GM12878 (cell line): ENCODE results near the gene CSK. TPM values are rescaled to one million over a fixed set of nuclear protein-coding genes. Genes with fewer than 3 reads are reported as not detected.

Experiments
- CEBPB ChIP-seq, 2 experiments: fragments of 150-350 bp in 1 of 2; IDR thresholded peaks; 2 replicates each; pipeline ENCODE4 v1.6.1; 2012 to 2014; ENCODE audit warnings: low read depth in 2 of 2, low read length in 2 of 2, borderline replicate concordance in 1 of 2, inconsistent platforms in 1 of 2
- E4F1 ChIP-seq: fragments of 450-650 bp; IDR thresholded peaks from 2 replicates; pipeline ENCODE4 v1.6.1; 2018; ENCODE audit warnings: borderline replicate concordance, mild to moderate bottlenecking; ENCODE audit not compliant: partially characterized antibody
- FOXK2 ChIP-seq: fragments of 450-650 bp; IDR thresholded peaks from 2 replicates; pipeline ENCODE4 v1.6.1; 2017; ENCODE audit warnings: mild to moderate bottlenecking, moderate library complexity
- GATAD2B ChIP-seq: fragments of 450-650 bp; conservative IDR thresholded peaks from 2 replicates; pipeline ENCODE4 v1.6.1; 2017; ENCODE audit warnings: low read depth, mild to moderate bottlenecking, moderate library complexity
- KDM1A ChIP-seq: fragments of 200-600 bp; sonication (generic); IDR thresholded peaks from 2 replicates; pipeline ENCODE4 v1.6.1; 2016; ENCODE audit warnings: borderline replicate concordance
- KLF5 ChIP-seq: fragments of 450-650 bp; IDR thresholded peaks from 2 replicates; pipeline ENCODE4 v1.6.1; 2014; ENCODE audit warnings: mild to moderate bottlenecking; ENCODE audit not compliant: partially characterized antibody
- NFIC ChIP-seq: IDR thresholded peaks from 2 replicates; pipeline ENCODE4 v1.6.1; 2012; ENCODE audit warnings: low read depth, mild to moderate bottlenecking, inconsistent platforms, low read length, moderate library complexity
- NFYB ChIP-seq: IDR thresholded peaks from 2 replicates; pipeline ENCODE4 v1.6.1; 2011; ENCODE audit warnings: low read depth, mild to moderate bottlenecking, low read length, improper control_type of control experiment, moderate library complexity; ENCODE audit not compliant: insufficient read depth
- NRF1 ChIP-seq: conservative IDR thresholded peaks from 2 replicates; pipeline ENCODE4 v1.6.1; 2011; ENCODE audit warnings: mild to moderate bottlenecking, low read depth, low read length, improper control_type of control experiment
- PML ChIP-seq: IDR thresholded peaks from 2 replicates; pipeline ENCODE4 v1.6.1; 2012; ENCODE audit warnings: low read length, inconsistent platforms
- POLR2A ChIP-seq: IDR thresholded peaks from 2 replicates; pipeline ENCODE4 v1.6.1; 2011; ENCODE audit warnings: low read depth, mild to moderate bottlenecking, low read length
- RAD21 ChIP-seq: IDR thresholded peaks from 2 replicates; pipeline ENCODE4 v1.6.1; 2011; ENCODE audit warnings: mild to moderate bottlenecking, low read depth, low read length, moderate library complexity; ENCODE audit not compliant: insufficient read depth
- SPI1 ChIP-seq: IDR thresholded peaks from 2 replicates; pipeline ENCODE4 v1.6.1; 2011; ENCODE audit warnings: low read depth, mild to moderate bottlenecking, low read length, moderate library complexity, borderline replicate concordance; ENCODE audit not compliant: insufficient read depth
- STAT1 ChIP-seq: fragments of 450-650 bp; conservative IDR thresholded peaks from 2 replicates; pipeline ENCODE4 v1.6.1; 2014; ENCODE audit warnings: antibody characterized with exemption, mild to moderate bottlenecking
- ZNF622 ChIP-seq: fragments of 450-650 bp; IDR thresholded peaks from 2 replicates; pipeline ENCODE4 v1.6.1; 2017; ENCODE audit warnings: mild to moderate bottlenecking, inconsistent platforms
- polyA plus RNA-seq, 11 experiments: library from polyadenylated mRNA; depleted of rRNA in 4 of 11; unstranded in 6 of 11; stranded (reverse) in 5 of 11; fragments of >200 nt; fragmentation: Nextera tagmentation in 4 of 11; fragmentation: Illumina TruSeq in 1 of 11; extraction: Ambion mirVana in 4 of 11; extraction: Trizol in 1 of 11; gene quantifications; 1 replicate in 1 of 11; 2 replicates in 10 of 11; pipeline versions ENCODE4 v1.2.1 to v1.2.3, GENCODE V29; 2011 to 2016; ENCODE audit warnings: inconsistent platforms in 2 of 11, missing spikeins in 2 of 11, low read depth in 1 of 11
- total RNA-seq, 4 experiments: library from RNA; depleted of rRNA in 3 of 4; stranded (reverse); fragments of >200 nt in 3 of 4; fragmentation: Illumina TruSeq in 1 of 4; extraction: Trizol in 1 of 4; gene quantifications; 2 replicates each; pipeline versions ENCODE4 v1.2.1 to v1.2.3, GENCODE V29; 2013 to 2021
- TF ChIP-seq, protein P1 (sequence below): fragments of 150-350 bp; IDR thresholded peaks from 2 replicates; pipeline ENCODE4 v1.6.1; 2014; ENCODE audit warnings: mild to moderate bottlenecking, low read depth, low read length
- TF ChIP-seq, protein P2 (sequence below): fragments of 450-650 bp; IDR thresholded peaks from 2 replicates; pipeline ENCODE4 v1.6.1; 2017; ENCODE audit warnings: mild to moderate bottlenecking, low read depth, inconsistent platforms; ENCODE audit not compliant: poor library complexity, severe bottlenecking
- TF ChIP-seq, protein P3 (sequence below): fragments of 150-350 bp; IDR thresholded peaks from 2 replicates; pipeline ENCODE4 v1.6.1; 2016; ENCODE audit warnings: low read depth, low read length
- TF ChIP-seq, protein P4 (sequence below): fragments of 450-650 bp; IDR thresholded peaks from 2 replicates; pipeline ENCODE4 v1.6.1; 2016; ENCODE audit warnings: mild to moderate bottlenecking

CSK gene
- total and polyA plus RNA-seq, 10 of the 15 experiments (the other 5 are each of a cell fraction or from before 2014, with no cell fraction given): 3.4 to 327 (median 75.8) TPM

DNA sequence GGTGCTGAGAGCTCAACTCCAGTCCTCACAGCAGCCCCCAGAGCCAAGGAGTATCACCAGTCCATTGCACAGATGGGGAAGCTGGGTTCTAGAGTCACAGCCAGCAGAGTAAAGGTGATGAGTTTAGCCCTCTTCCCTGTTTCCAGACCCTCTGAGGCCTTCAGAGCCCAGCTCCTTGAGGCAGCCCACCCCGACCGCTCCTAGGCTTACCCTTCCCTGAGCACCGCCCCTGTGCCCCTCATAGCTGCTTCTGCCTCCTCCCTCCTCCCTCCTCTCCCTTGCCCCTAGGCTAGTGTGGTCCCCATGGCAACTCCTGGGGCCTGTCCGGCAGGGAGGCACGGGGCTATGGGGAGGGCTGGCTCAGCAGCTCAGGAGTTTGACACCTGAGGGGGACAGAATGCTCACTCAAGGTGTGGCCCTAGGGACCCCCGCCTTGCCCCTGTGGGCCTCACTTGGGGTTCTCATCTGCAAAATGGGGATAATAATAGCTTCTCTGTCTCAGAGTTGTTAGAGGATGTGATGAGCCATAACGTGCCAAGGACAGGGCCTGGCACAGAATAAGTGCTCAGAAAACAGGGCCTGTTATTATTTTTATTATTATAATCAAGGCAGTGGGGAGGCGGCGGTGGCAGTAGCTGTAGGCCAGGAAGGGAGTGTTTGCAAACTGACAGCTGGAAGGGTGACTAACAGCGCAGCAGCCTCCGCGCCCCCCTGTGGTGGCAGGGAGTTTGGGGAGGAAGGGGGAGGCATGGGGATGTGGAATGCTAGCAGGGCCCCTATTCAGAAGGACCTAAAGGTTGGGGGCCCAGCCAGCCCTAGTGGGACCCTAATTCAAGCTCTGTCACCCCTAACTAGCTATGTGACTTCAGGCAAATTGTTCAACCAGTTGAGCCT, 11.5 kb downstream of the CSK start (continued):
- TF ChIP-seq E4F1 (no peak), GATAD2B (no peak), PML (no peak), STAT1 (no peak), SPI1 (no peak), CEBPB (IDR thresholded peaks at IDR 0.05; ENCODE audit: borderline replicate concordance in 1 of 2, low read depth in 2 of 2, low read length in 2 of 2) (no peak), KLF5 (no peak), KDM1A (no peak), NFYB (no peak), NFIC (no peak), POLR2A (peak; percentile 33), ZNF622 (no peak), NRF1 (no peak), RAD21 (peak; percentile 64), FOXK2 (no peak)
- TF ChIP-seq, protein P1, sequence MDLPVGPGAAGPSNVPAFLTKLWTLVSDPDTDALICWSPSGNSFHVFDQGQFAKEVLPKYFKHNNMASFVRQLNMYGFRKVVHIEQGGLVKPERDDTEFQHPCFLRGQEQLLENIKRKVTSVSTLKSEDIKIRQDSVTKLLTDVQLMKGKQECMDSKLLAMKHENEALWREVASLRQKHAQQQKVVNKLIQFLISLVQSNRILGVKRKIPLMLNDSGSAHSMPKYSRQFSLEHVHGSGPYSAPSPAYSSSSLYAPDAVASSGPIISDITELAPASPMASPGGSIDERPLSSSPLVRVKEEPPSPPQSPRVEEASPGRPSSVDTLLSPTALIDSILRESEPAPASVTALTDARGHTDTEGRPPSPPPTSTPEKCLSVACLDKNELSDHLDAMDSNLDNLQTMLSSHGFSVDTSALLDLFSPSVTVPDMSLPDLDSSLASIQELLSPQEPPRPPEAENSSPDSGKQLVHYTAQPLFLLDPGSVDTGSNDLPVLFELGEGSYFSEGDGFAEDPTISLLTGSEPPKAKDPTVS: no peak
- TF ChIP-seq, protein P2, sequence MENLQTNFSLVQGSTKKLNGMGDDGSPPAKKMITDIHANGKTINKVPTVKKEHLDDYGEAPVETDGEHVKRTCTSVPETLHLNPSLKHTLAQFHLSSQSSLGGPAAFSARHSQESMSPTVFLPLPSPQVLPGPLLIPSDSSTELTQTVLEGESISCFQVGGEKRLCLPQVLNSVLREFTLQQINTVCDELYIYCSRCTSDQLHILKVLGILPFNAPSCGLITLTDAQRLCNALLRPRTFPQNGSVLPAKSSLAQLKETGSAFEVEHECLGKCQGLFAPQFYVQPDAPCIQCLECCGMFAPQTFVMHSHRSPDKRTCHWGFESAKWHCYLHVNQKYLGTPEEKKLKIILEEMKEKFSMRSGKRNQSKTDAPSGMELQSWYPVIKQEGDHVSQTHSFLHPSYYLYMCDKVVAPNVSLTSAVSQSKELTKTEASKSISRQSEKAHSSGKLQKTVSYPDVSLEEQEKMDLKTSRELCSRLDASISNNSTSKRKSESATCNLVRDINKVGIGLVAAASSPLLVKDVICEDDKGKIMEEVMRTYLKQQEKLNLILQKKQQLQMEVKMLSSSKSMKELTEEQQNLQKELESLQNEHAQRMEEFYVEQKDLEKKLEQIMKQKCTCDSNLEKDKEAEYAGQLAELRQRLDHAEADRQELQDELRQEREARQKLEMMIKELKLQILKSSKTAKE: no peak
- TF ChIP-seq, protein P3, sequence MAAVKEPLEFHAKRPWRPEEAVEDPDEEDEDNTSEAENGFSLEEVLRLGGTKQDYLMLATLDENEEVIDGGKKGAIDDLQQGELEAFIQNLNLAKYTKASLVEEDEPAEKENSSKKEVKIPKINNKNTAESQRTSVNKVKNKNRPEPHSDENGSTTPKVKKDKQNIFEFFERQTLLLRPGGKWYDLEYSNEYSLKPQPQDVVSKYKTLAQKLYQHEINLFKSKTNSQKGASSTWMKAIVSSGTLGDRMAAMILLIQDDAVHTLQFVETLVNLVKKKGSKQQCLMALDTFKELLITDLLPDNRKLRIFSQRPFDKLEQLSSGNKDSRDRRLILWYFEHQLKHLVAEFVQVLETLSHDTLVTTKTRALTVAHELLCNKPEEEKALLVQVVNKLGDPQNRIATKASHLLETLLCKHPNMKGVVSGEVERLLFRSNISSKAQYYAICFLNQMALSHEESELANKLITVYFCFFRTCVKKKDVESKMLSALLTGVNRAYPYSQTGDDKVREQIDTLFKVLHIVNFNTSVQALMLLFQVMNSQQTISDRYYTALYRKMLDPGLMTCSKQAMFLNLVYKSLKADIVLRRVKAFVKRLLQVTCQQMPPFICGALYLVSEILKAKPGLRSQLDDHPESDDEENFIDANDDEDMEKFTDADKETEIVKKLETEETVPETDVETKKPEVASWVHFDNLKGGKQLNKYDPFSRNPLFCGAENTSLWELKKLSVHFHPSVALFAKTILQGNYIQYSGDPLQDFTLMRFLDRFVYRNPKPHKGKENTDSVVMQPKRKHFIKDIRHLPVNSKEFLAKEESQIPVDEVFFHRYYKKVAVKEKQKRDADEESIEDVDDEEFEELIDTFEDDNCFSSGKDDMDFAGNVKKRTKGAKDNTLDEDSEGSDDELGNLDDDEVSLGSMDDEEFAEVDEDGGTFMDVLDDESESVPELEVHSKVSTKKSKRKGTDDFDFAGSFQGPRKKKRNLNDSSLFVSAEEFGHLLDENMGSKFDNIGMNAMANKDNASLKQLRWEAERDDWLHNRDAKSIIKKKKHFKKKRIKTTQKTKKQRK: no peak
- TF ChIP-seq, protein P4, sequence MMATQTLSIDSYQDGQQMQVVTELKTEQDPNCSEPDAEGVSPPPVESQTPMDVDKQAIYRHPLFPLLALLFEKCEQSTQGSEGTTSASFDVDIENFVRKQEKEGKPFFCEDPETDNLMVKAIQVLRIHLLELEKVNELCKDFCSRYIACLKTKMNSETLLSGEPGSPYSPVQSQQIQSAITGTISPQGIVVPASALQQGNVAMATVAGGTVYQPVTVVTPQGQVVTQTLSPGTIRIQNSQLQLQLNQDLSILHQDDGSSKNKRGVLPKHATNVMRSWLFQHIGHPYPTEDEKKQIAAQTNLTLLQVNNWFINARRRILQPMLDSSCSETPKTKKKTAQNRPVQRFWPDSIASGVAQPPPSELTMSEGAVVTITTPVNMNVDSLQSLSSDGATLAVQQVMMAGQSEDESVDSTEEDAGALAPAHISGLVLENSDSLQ: 0 out of 2 replicates have a peak, but pooled peaks have one; percentile 28
